Mucosa of descending colon (tissue), 3 donors: ENCODE data around the gene ZNF735. TPM values are rescaled to one million over a fixed set of nuclear protein-coding genes. Genes with fewer than 3 reads are reported as not detected.
"Not testable (repeated sequence)": the region's sequence is repeated elsewhere in the genome, so short reads cannot be mapped to it uniquely, and the experiment has no call there.

Experiments
- ATAC-seq: fragments of 200-7000 bp; cut with Tn5 transposase; one replicate; pipeline ENCODE4 v1.9.1; 2020; ENCODE audit warnings: mild to moderate bottlenecking, moderate library complexity
- DNase-seq, 3 donors: peaks; one replicate each; pipeline ENCODE4 v3.0.0-alpha.2; 2020
- H3K36me3 ChIP-seq: fragments of 200-600 bp; one replicate; pipeline ENCODE4 v1.8.0; 2021; ENCODE audit warnings: low read depth, mild to moderate bottlenecking
- H3K4me1 ChIP-seq: fragments of 200-600 bp; one replicate; pipeline ENCODE4 v1.8.0; 2021; ENCODE audit warnings: low read depth, mild to moderate bottlenecking
- H3K4me3 ChIP-seq: fragments of 200-600 bp; one replicate; pipeline ENCODE4 v1.8.0; 2021; ENCODE audit warnings: mild to moderate bottlenecking
- H3K9me3 ChIP-seq: fragments of 200-600 bp; one replicate; pipeline ENCODE4 v1.8.0; 2021; ENCODE audit warnings: mild to moderate bottlenecking
- intact Hi-C, 2 donors: fragments of 100-400 bp; cut with DNase I in 1 of 2; cut with micrococcal nuclease in 1 of 2; formaldehyde crosslinking; loops; one replicate each; pipeline versions ENCODE4 v1.11.0 to v1.11.1; 2022; cut with DNase I, micrococcal nuclease
- total RNA-seq, 3 donors: library from RNA; stranded (reverse); fragmentation: NEBNext Ultra II Directional in 2 of 3; extraction: Animal tissue kit (Norgen Biotek cat#: 25700) in 2 of 3; gene quantifications; one replicate each; pipeline versions ENCODE4 v1.2.1 to v1.2.4, GENCODE V29; 2021 to 2023
- TF ChIP-seq, protein P1 (sequence below): fragments of 200-600 bp; IDR thresholded peaks from one replicate; pipeline ENCODE4 v1.8.0; 2022; ENCODE audit warnings: antibody characterized with exemption, mild to moderate bottlenecking
- donor health status: DM: no; HTN: no; CAD: no; lungs with moderate emphysema.
- donor health status: DM: no; HTN: no; CAD: no.
- donor health status: DM: no; HTN: yes; CAD: no.

Gene ZNF735
- total RNA-seq, 3 donors from 2014 or later: not detected

DNA sequence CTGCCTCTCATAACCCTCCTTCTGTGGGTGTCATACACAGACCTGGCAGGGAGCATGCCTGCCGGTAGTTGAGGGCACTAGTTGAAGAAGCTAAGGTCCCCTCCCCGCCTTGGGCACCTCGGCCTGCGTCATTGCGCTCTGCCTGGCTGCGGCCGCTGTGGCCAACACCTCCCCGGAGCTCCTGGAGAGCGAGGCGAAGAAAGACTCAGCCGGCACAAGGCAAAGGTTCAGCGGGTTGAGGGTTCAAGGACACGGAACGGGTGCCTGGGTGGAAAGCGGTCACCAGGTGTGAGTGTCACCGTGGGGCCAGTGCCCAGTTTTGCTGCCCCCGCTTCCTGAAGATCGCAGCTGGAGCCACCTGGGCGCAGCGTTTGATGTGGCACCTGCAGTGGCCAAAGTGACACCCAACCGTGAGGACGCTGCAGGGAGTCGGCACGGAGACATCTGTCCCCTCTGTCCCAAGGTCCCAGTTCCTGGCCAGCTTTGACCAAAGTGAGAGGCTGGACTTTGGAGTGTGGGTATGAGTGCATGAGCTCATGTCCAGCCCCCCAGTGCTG lies 14.8 kb upstream of the ZNF735 start:
- ATAC-seq: no peak
- no peak for DNase-seq
- Histone ChIP-seq H3K4me3 (no peak overlapping the region), H3K9me3 (peaks cover 65% of the 10 kb centered on the region), H3K36me3 (no peaks in the 10 kb centered on the region), H3K4me1 (no peaks in the 10 kb centered on the region)
- TF ChIP-seq, protein P1, sequence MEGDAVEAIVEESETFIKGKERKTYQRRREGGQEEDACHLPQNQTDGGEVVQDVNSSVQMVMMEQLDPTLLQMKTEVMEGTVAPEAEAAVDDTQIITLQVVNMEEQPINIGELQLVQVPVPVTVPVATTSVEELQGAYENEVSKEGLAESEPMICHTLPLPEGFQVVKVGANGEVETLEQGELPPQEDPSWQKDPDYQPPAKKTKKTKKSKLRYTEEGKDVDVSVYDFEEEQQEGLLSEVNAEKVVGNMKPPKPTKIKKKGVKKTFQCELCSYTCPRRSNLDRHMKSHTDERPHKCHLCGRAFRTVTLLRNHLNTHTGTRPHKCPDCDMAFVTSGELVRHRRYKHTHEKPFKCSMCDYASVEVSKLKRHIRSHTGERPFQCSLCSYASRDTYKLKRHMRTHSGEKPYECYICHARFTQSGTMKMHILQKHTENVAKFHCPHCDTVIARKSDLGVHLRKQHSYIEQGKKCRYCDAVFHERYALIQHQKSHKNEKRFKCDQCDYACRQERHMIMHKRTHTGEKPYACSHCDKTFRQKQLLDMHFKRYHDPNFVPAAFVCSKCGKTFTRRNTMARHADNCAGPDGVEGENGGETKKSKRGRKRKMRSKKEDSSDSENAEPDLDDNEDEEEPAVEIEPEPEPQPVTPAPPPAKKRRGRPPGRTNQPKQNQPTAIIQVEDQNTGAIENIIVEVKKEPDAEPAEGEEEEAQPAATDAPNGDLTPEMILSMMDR: no peak
- intact Hi-C loops: no loop called here

DNA sequence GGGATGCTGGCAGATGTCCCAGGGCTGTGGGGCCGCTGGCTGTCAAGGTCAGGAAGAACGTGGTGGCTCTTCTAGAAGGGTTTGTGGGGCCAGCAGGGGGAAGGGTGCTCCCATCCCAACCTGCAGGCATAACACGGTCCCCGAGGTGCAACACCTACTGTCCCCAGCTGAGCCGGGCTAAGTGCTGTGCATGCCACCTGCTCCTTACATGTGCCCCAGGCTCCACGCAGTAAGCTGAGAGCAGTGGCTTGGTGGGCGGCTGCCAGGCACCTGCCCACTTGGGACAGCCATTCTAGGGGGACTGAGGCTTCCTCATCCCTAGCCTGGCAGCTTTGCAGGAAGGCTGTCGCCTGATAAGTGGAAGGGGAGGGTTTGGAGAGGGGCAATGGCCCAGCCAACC lies 14.2 kb upstream of the ZNF735 start:
- DNase-seq (no peak), ATAC-seq (no peak)
- TF ChIP-seq, protein P1: no peak
- H3K9me3 ChIP-seq: peaks cover 65% of the 10 kb centered on the region
- no peaks in the 10 kb centered on the region for H3K36me3 ChIP-seq
- no peak overlapping the region for H3K4me3 ChIP-seq
- intact Hi-C loops: no loop called here
- no peaks in the 10 kb centered on the region for H3K4me1 ChIP-seq

DNA sequence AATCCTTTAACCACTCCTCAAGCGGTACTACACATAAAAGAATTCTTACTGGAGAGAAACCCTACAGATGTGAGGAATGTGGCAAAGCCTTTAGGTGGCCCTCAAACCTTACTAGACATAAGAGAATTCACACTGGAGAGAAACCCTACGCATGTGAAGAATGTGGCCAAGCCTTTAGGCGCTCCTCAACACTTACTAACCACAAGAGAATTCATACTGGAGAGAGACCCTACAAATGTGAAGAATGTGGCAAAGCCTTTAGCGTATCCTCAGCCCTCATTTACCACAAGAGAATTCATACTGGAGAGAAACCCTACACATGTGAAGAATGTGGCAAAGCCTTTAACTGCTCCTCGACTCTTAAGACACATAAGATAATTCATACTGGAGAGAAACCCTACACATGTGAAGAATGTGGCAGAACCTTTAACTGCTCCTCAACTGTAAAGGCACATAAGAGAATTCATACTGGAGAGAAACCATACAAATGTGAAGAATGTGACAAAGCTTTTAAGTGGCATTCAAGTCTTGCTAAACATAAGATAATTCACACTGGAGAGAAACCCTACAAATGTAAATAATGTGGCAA lies 12.8 kb downstream of the ZNF735 start:
- H3K4me3 ChIP-seq, H3K36me3 ChIP-seq, DNase-seq, H3K4me1 ChIP-seq, ATAC-seq, intact Hi-C loops: not testable (repeated sequence)
- peaks cover 94% of the 10 kb centered on the region for H3K9me3 ChIP-seq

GRCh38 chr7:64223366-64223765 lies 16.4 kb downstream of the ZNF735 start:
- intact Hi-C loops: no loop called here
- H3K4me1 ChIP-seq: no peaks in the 10 kb centered on the region
- DNase-seq: no peak
- no peak overlapping the region for H3K4me3 ChIP-seq
- TF ChIP-seq, protein P1: no peak
- peaks cover 94% of the 10 kb centered on the region for H3K9me3 ChIP-seq
- no peaks in the 10 kb centered on the region for H3K36me3 ChIP-seq
- no peak for ATAC-seq

DNA sequence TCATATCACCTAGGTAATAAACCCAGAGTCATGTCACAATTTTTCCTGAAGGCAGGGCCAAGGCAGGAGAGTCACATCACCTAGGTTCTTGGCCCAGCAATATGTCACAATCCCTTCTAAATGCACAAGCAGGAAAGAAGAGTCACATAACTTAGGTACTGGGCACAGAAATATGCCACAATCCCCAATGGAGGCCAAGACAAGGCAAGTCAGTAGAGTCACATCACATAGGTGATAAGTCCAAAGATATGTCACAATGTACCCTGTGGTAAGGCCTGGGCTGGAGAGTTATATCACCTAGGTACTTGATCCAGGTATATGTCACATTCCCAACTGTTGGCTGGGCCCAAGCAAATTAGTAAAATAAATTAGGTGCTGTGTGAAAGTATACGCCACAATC lies 21.2 kb downstream of the ZNF735 start, which contains the start of gene ZNF679:
TSS of gene ZNF679 (plus strand) at position 301 of the 400 bp plus-strand sequence. CDS start 20,644 bp downstream, outside the sequence.
- H3K4me3 ChIP-seq, intact Hi-C loops, H3K36me3 ChIP-seq, ATAC-seq, H3K4me1 ChIP-seq, DNase-seq: not testable (repeated sequence)
- H3K9me3 ChIP-seq: peaks cover 81% of the 10 kb centered on the region

DNA sequence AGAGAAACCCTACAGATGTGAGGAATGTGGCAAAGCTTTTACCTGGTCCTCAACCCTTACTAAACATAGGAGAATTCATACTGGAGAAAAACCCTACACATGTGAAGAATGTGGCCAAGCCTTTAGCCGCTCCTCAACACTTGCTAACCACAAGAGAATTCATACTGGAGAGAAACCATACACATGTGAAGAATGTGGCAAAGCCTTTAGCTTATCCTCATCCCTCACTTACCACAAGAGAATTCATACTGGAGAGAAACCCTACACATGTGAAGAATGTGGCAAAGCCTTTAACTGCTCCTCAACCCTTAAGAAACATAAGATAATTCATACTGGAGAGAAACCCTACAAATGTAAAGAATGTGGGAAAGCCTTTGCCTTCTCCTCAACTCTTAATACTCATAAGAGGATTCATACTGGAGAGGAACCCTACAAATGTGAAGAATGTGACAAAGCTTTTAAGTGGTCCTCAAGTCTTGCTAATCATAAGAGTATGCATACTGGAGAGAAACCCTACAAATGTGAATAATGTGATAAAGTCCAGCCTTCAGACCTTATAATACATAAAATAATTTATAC lies 59.4 kb downstream of the ZNF735 start:
- intact Hi-C loops: no loop called here
- DNase-seq (no peak), ATAC-seq (no peak)
- Histone ChIP-seq H3K9me3 (peaks cover 79% of the 10 kb centered on the region), H3K4me1 (no peaks in the 10 kb centered on the region), H3K36me3 (no peaks in the 10 kb centered on the region), H3K4me3 (no peak overlapping the region)
- TF ChIP-seq, protein P1: no peak

Other genes with a start within 250 kb of the ZNF735 start
- gene ZNF722, start 208.4 kb upstream of the ZNF735 start, total RNA-seq: not detected
- gene ZNF727, start 161.8 kb upstream of the ZNF735 start, total RNA-seq: 1 to 10 TPM in 2 of 3 donors, under 1 TPM in 1; 0.92 to 4.3 (median 1.1) TPM
- not detected for gene ZNF679, start 21.3 kb downstream of the ZNF735 start, total RNA-seq
- 10 to 100 TPM; 11.0 to 14.0 (median 11.7) TPM for gene ZNF736, start 106.8 kb downstream of the ZNF735 start, total RNA-seq